ENCODE data around the gene SEZ6L.

SEZ6L gene

GRCh38 chr22:26169315-26170111 lies at the start of gene SEZ6L:
SEZ6L (plus strand) TSS chr22:26169462; CDS start chr22:26169670, 208 bp downstream.
- DNase-seq = peak; percentile 58

GRCh38 chr22:26122920-26123468 lies 46.3 kb upstream of the SEZ6L start:
- no peak for DNase-seq

GRCh38 chr22:26124991-26125725 lies 44.1 kb upstream of the SEZ6L start:
- peak; percentile 84 for DNase-seq

- DNase-seq = no peak
Observed at GRCh38 chr22:26127126-26127525, 42.1 kb upstream of the SEZ6L start.

- DNase-seq = no peak
Observed at GRCh38 chr22:26127556-26127955, 41.7 kb upstream of the SEZ6L start.

GRCh38 chr22:26131589-26132154 lies 37.6 kb upstream of the SEZ6L start:
- no peak for DNase-seq

GRCh38 chr22:26134654-26135330 lies 34.5 kb upstream of the SEZ6L start:
- no peak for DNase-seq

GRCh38 chr22:26135806-26136205 lies 33.5 kb upstream of the SEZ6L start:
- DNase-seq = no peak

GRCh38 chr22:26139310-26139709 lies 30.0 kb upstream of the SEZ6L start:
- DNase-seq = peak; percentile 74

- no peak for DNase-seq
Observed at GRCh38 chr22:26141831-26142230, 27.4 kb upstream of the SEZ6L start.

GRCh38 chr22:26143806-26144325 lies 25.4 kb upstream of the SEZ6L start:
- DNase-seq = no peak

- no peak for DNase-seq
Observed at GRCh38 chr22:26159886-26160285, 9.4 kb upstream of the SEZ6L start.

- DNase-seq = no peak
Observed at GRCh38 chr22:26161746-26162145, 7.5 kb upstream of the SEZ6L start.

- DNase-seq = no peak
Observed at GRCh38 chr22:26162926-26163325, 6.3 kb upstream of the SEZ6L start.

GRCh38 chr22:26164174-26164573 lies 5.1 kb upstream of the SEZ6L start:
- no peak for DNase-seq

- peak; percentile 28 for DNase-seq
Observed at GRCh38 chr22:26168330-26168851, 871 bp upstream of the SEZ6L start.

- DNase-seq = peak; percentile 58
Observed at GRCh38 chr22:26168939-26169314, 335 bp upstream of the SEZ6L start.

- no peak for DNase-seq
Observed at GRCh38 chr22:26170112-26170492, 840 bp downstream of the SEZ6L start.

- DNase-seq = peak; percentile 30
Observed at GRCh38 chr22:26170795-26171580, 1.7 kb downstream of the SEZ6L start.

GRCh38 chr22:26172389-26172990 lies 3.2 kb downstream of the SEZ6L start:
- DNase-seq = peak; percentile 67

- no peak for DNase-seq
Observed at GRCh38 chr22:26174280-26174679, 5.0 kb downstream of the SEZ6L start.

All from NCI-H1105 treated with DMSO at 0.1 percent for 48 hours (cell line).